ENCODE measurements around the gene STX8. TPM values are rescaled to one million over a fixed set of nuclear protein-coding genes. Genes with fewer than 3 reads are reported as not detected.
"Not testable (repeated sequence)": the region's sequence is repeated elsewhere in the genome, so short reads cannot be mapped to it uniquely, and the experiment has no call there.

The STX8 gene
- polyA plus RNA-seq, 5 donors: 52.5 to 68.2 (median 60.0) TPM

- no peak for DNase-seq
These were observed 229.2 kb downstream of the STX8 start for GRCh38 chr17:9346296-9346926.

GRCh38 chr17:9343516-9343915 lies 232.1 kb downstream of the STX8 start:
- DNase-seq: no peak

DNA sequence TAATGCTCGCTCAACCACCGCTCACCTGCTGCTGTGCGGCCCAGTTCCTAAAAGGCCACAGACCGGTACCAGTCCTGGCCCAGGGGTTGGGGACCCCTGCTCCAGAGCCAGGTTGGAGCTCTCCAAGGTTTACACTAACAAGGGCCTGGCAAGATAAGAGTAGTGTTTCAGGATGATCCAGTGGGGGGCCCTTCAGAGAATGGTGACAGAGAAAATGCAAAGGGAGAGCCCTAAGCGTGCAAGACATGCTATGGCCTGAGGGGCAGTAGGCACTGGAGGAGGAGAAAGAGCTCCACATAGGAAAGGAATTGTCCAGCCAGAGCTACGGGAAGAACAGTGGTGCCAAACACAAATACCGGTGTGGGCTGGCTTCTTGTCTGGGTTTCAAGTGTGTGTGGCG lies 233.4 kb downstream of the STX8 start:
- DNase-seq: no peak

GRCh38 chr17:9339958-9340357 lies 235.7 kb downstream of the STX8 start:
- no peak for DNase-seq

DNA sequence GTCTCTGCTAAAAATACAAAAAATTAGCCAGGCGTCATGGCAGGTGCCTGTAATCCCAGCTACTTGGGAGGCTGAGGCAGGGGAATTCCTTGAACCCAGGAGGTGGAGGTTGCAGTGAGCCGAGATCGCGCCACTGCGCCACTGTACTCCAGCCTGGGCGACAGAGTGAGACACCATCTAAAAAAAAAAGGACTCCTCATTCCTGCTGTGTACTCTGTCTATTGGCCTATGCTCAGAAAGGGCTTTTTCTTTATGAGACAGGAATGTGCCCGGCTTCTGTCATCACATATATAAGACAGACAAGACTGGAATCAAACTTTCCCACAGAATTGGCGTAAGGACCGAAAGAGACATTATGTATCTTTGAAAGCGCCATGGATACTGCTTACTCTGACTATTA lies 236.1 kb downstream of the STX8 start:
- DNase-seq: not testable (repeated sequence)

- DNase-seq: no peak
These were observed 238.8 kb downstream of the STX8 start for GRCh38 chr17:9336817-9337216.

- no peak for DNase-seq
These were observed 240.8 kb downstream of the STX8 start for GRCh38 chr17:9334536-9335446.

- DNase-seq: no peak
These were observed 243.5 kb downstream of the STX8 start for GRCh38 chr17:9332132-9332494.

DNA sequence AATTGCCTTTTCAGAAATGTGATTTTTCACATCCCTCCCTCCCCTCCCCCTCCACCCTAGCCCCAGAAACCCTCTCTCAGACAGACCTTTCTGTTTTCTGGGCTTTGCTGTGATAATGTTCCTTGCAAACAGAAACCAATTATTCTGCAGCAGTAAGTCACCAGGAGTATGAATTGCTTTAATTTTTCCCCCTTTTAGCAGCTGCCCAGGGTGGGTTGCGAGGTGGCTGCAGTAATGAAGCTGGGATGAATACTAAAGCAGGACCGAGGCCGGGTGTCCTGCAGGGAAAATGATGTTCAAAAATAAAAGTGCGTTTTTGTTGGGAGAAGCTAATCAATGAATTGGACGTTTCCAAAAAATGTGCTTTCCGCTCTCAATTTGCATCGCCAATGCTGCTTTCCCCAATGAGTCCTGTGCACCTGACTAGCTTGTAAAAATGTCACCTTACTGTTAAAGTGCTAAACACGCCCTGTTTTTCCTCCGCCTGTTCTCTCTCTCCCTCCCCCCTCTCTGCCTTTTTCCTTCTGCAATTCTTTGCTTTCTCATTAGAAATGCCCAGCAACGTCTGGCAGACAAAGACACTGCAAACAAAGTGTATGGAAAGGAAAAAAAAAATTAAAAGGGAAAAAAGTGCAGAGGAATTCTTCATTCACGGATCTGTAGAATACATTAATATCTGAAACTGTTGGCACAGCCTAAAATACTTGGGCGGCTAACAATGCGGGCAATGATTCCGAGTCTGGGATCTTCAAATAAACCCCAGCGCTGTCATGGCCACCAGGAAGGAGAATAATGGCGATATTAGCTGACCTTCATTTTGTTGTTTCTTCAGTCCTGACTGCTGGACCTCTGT lies 244.1 kb downstream of the STX8 start:
- no peak for DNase-seq

DNA sequence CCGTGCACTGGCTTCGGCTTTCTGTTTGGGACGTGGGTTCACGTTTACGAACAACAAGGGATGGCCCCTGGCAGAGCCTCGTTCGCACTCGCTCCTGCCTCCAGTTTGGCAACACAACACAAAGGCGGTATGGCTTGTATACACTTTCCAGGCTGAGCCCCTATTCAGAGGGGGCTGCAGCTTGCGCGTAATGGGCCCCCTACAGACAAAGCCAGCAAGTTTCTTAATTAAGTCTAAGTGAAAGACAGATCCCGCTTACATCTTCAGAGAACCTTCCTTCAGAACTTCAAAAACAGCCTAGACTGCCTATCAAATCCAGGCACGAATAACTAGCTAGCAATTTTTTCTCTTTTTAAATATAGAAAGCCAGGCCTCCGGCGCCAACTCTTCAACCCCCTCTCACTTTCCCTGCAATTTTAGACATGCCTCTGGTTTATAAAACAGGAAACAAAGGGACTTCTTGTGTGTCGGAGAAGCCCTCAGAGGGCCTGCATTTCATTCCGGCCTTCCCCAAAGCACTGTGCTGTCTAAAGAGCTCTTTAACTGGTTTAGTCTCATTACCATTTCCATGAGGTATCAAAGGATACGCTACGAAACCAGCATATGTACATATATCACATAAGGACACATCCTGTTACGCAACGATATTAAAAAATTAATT lies 244.9 kb downstream of the STX8 start:
- no peak for DNase-seq

- no peak for DNase-seq
These were observed 245.5 kb downstream of the STX8 start for GRCh38 chr17:9330141-9330540.

- DNase-seq: no peak
These were observed 246.2 kb downstream of the STX8 start for GRCh38 chr17:9329251-9329921.

DNA sequence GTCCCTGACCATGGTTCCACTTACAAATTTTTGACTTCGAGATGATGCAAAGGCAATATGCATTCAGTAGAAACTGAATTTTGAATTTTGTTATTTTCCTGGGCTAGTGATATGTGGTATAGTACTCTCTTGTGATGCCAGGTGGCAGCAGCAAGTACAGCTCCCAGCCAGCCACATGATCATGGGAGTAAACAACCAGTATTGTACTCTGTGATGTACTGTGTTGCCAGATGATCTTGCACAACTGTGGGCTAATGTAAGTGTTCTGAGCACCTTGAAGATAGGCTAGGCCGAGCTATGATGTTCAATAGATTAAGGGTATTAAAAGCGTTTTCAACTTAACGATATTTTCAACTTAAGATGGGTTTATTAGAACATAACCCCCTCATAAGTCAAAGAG lies 250.8 kb downstream of the STX8 start:
- no peak for DNase-seq

DNA sequence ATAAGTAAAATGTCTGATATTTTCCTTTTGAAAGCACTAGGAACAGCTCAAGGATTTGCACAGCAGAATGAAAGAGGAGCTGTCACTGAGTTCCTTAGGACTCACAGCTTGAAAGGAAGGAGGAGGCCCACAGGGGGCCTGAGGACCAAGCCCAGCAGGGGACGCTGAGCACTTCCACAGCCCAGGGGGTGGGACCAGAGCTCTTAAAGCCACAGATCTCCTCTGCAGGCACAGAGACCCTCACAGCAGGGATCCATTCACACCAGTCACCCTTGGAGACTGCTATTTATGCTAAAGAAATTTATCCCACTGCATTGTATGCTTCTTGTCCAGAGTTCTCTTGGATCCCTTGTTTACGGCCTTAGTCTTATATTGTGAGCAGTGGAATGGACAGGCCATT lies 253.3 kb downstream of the STX8 start:
- DNase-seq: no peak

DNA sequence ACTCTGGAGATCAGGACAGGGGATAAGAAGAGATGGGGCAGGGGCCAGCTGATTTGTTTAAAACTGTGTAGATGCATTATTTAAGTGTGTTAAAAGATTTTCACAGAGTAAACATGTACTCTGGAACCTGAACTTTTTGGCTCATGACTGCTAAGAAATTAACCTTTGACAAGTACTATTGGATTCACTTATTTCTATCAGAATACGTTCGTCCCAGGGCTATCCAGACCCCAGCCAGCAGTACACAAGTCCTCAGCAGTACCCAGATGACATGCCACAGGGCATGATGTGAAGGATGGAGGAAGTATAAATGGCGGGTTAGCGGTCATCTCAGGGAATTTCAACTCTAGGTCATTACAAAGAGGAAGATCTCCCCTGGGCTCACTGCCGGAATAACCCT lies 253.7 kb downstream of the STX8 start:
- no peak for DNase-seq

DNA sequence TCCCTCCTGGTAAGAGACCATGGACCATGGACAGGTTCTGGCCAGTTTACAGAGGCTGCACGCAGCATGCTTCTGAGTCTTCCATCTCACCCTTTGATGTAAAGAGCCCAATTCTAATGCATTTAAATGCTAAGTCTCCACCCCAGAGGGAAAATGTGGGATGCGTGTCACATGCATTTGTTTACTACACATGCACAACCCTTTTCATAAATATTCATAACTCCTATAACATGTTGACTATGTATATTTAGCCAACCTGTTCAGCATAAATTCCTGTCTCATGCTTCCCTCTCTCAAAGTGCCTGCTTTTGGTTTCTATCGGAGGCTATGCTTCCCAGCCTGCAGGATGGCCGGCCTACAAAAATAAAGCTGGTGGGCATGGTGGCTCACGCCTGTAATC lies 260.3 kb downstream of the STX8 start:
- DNase-seq: no peak

- DNase-seq: no peak
These were observed 262.3 kb downstream of the STX8 start for GRCh38 chr17:9313346-9313745.

- DNase-seq: no peak
These were observed 266.4 kb downstream of the STX8 start for GRCh38 chr17:9309216-9309615.

- DNase-seq: no peak
These were observed 267.6 kb downstream of the STX8 start for GRCh38 chr17:9308069-9308468.

DNA sequence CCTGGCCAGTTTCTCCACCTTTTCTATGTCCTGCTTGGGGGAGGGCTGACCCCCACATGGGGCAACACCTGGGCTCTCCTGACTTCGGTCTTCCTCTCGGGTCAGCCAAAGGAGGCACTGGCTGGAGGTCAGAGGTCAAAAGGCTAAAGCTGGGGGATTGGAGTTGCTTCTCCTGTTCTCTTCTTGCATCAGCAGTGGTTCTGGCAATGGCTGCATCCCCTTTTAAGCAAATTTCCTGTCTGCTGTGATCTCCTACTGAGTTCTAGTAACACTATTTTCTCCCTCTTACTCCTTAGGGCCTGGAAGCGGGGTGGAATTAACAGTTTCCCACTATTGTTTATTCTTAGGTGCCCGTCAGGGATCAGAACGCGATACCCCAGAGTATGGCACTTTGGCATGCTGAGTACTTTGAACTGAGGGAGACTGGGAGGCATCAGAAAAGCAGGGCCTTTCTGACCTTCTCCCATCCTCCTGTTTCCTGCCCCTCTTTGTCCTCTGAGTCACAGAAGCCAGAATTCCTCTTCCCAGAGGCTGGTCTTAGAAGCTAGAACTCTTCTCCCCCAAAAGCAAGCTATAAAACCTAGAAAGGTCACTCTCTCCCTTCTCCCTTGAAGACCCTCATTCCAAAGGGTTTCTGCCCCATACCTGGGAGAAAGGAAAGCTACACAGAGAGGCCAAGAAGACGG lies 268.2 kb downstream of the STX8 start:
- no peak for DNase-seq

DNA sequence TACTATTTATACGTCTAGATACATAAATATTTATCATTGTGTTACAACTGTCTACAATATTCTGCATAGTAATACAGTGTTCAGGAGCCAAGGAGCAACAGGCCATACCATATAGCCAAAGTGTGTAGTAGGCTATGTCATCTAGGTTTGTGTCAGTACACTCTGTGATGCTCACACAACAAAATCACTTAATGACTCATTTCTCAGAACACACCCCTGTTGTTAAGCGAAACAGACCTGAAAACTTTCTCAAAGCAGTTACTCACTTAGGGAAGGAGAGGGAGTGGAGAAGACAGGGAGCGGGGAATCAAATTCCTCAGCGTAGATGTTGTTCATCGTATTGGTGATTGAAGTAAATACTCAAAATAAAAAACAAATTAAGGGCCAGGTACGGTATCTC lies 269.5 kb downstream of the STX8 start:
- DNase-seq: no peak
